ENCODE data around the gene NEDD4.

Gene NEDD4

DNA sequence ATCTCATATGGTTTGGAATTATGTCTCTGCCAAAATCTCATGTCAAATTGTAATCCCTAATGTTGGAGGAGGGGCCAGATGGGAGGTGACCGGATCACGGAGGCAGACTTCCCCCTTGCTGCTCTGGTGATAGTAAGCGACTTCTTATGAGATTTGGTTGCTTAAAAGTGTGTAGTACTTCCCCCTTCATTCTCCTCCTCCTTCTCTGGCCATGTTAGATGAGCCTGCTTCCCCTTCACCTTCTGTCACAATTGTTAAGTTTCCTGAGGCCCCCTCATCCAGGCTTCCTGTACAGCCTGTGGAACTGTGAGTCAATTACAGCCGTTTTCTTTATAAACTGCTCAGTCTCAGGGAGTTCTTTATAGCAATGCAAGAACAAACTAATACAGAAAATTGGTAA is 51.1 kb downstream of the NEDD4 start:
- TF ChIP-seq, protein P1, sequence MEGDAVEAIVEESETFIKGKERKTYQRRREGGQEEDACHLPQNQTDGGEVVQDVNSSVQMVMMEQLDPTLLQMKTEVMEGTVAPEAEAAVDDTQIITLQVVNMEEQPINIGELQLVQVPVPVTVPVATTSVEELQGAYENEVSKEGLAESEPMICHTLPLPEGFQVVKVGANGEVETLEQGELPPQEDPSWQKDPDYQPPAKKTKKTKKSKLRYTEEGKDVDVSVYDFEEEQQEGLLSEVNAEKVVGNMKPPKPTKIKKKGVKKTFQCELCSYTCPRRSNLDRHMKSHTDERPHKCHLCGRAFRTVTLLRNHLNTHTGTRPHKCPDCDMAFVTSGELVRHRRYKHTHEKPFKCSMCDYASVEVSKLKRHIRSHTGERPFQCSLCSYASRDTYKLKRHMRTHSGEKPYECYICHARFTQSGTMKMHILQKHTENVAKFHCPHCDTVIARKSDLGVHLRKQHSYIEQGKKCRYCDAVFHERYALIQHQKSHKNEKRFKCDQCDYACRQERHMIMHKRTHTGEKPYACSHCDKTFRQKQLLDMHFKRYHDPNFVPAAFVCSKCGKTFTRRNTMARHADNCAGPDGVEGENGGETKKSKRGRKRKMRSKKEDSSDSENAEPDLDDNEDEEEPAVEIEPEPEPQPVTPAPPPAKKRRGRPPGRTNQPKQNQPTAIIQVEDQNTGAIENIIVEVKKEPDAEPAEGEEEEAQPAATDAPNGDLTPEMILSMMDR (IDR thresholded peaks at IDR 0.05; ENCODE audit: extremely low read depth, missing control alignments): no peak
- DNase-seq (ENCODE audit: low spot score): no peak

DNA sequence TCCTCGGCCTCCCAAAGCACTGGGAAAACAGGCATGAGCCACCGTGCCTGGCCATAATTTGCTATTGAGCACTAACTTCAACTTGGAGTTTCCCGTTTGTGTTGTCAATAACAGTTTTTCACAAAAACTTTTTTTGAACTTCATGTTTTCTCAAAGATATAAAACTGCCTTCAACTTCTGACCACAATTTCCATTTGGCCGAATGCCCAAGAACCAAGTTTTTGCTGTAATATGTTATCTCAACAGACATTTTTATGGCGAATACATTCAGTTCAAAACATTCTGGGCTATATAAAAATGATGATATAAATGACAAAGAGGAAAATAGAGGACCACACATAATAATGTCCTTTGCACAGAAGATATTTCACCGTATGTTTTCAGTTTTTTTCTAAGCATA is 56.4 kb downstream of the NEDD4 start:
- no peak for DNase-seq (ENCODE audit: low spot score)

DNA sequence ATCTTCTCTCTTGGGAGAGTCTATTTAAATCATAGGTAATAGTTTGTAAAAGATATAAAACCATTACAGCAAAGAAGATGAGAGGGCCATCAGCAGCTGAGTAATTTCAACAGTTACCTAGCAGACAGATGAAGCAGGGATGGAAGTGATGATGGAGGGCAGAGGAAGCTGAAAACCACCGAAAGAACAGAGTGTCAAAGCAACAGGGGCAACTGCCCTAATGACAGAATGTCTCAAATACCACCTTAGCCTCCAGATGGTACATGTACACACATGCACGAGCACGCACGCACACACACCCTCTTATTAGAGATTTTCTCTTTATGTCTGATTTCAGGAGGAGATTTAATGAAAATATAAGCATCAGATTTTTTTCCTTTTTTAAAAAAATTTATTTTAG is 64.5 kb downstream of the NEDD4 start:
- TF ChIP-seq, protein P1 (IDR thresholded peaks at IDR 0.05; ENCODE audit: extremely low read depth, missing control alignments): no peak
- no peak for DNase-seq (ENCODE audit: low spot score)

More for the DNA sequence above, 56.4 kb downstream of the NEDD4 start:
- TF ChIP-seq, protein P1 (IDR thresholded peaks at IDR 0.05; ENCODE audit: extremely low read depth, missing control alignments): no peak

DNA sequence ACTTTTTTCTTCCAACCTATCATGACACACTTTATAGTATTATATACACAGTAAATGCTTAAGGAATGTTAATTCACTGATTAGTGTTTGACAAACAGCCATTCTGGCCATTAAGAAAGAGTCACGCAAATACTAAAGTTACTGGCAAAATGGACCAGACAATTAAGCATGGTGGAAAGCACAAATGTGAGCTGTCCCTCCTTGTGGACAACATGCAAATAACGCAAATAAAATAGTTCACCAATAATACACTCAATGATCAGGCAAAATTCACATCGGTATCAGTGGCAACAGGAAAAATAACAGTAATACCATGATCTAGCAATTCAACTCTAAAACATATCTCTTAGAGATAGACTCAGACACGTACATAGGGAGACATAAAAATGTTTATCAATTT is 71.7 kb downstream of the NEDD4 start:
- DNase-seq (ENCODE audit: low spot score): no peak
- TF ChIP-seq, protein P1 (IDR thresholded peaks at IDR 0.05; ENCODE audit: extremely low read depth, missing control alignments): no peak

- TF ChIP-seq, protein P1 (IDR thresholded peaks at IDR 0.05; ENCODE audit: extremely low read depth, missing control alignments): no peak
- no peak for DNase-seq (ENCODE audit: low spot score)
Measured at GRCh38 chr15:55917881-55918296, 75.5 kb downstream of the NEDD4 start.

- DNase-seq (ENCODE audit: low spot score): no peak
- TF ChIP-seq, protein P1 (IDR thresholded peaks at IDR 0.05; ENCODE audit: extremely low read depth, missing control alignments): no peak
Measured at GRCh38 chr15:55916666-55917409, 76.6 kb downstream of the NEDD4 start.

GRCh38 chr15:55915876-55916567 is 77.4 kb downstream of the NEDD4 start:
- DNase-seq (ENCODE audit: low spot score): no peak
- TF ChIP-seq, protein P1 (IDR thresholded peaks at IDR 0.05; ENCODE audit: extremely low read depth, missing control alignments): no peak
